PC-3 (cell line): Measurements from ENCODE around the gene TADA2A.

Experiments
- CTCF ChIP-seq: fragments of 300-600 bp; sonication (generic); conservative IDR thresholded peaks from 2 replicates; pipeline ENCODE4 v1.5.1; 2017; ENCODE audit warnings: antibody characterized with exemption, low read depth, mild to moderate bottlenecking, low read length
- EZH2 ChIP-seq: fragments of 300-600 bp; sonication (generic); IDR thresholded peaks from one replicate; pipeline ENCODE4 v1.6.1; 2017; ENCODE audit warnings: antibody characterized with exemption, mild to moderate bottlenecking, low read length; ENCODE audit not compliant: unreplicated experiment

- TF ChIP-seq CTCF (no peak), EZH2 (no peak)
These were observed 82.7 kb downstream of the TADA2A start, which contains the start of gene DUSP14 for GRCh38 chr17:37489197-37490001.
